ENCODE results near the gene PNKP.

Gene PNKP

GRCh38 chr19:49876422-49877019 is 9.1 kb upstream of the PNKP start:
- peak; percentile 99 for DNase-seq (ENCODE audit: low spot score)

- DNase-seq (ENCODE audit: low spot score) = peak; percentile 71
Measured at GRCh38 chr19:49875857-49876421, 8.6 kb upstream of the PNKP start.

- DNase-seq (ENCODE audit: low spot score) = no peak
Measured at GRCh38 chr19:49875177-49875576, 7.8 kb upstream of the PNKP start.

- no peak for DNase-seq (ENCODE audit: low spot score)
Measured at GRCh38 chr19:49874503-49875157, 7.3 kb upstream of the PNKP start.

GRCh38 chr19:49873834-49874233 is 6.5 kb upstream of the PNKP start:
- DNase-seq (ENCODE audit: low spot score) = no peak

- DNase-seq (ENCODE audit: low spot score) = no peak
Measured at GRCh38 chr19:49873129-49873521, 5.7 kb upstream of the PNKP start.

- DNase-seq (ENCODE audit: low spot score) = peak; percentile 71
Measured at GRCh38 chr19:49872245-49873128, 5.1 kb upstream of the PNKP start.

GRCh38 chr19:49871349-49871985 is 4.1 kb upstream of the PNKP start:
- no peak for DNase-seq (ENCODE audit: low spot score)

GRCh38 chr19:49870309-49870901 is 3.0 kb upstream of the PNKP start:
- peak; percentile 51 for DNase-seq (ENCODE audit: low spot score)

GRCh38 chr19:49869484-49870308 is 2.3 kb upstream of the PNKP start:
- peak; percentile 99 for DNase-seq (ENCODE audit: low spot score)

GRCh38 chr19:49869009-49869483 is 1.7 kb upstream of the PNKP start:
- DNase-seq (ENCODE audit: low spot score) = no peak

GRCh38 chr19:49864890-49865289 is 2.5 kb downstream of the PNKP start:
- no peak for DNase-seq (ENCODE audit: low spot score)

GRCh38 chr19:49863935-49864320 is 3.4 kb downstream of the PNKP start:
- no peak for DNase-seq (ENCODE audit: low spot score)

GRCh38 chr19:49863254-49863934 is 4.0 kb downstream of the PNKP start:
- DNase-seq (ENCODE audit: low spot score) = no peak

- no peak for DNase-seq (ENCODE audit: low spot score)
Measured at GRCh38 chr19:49862391-49863253, 4.8 kb downstream of the PNKP start.

- DNase-seq (ENCODE audit: low spot score) = no peak
Measured at GRCh38 chr19:49861541-49862378, 5.6 kb downstream of the PNKP start.

GRCh38 chr19:49861107-49861506 is 6.3 kb downstream of the PNKP start:
- no peak for DNase-seq (ENCODE audit: low spot score)

Data from hematopoietic multipotent progenitor cell treated with erythropoietin and hydrocortisone succinate and interleukin-3 and kit ligand, for 15 days (in vitro differentiated cells).